GM23338 (cell line): ENCODE results near the gene LMNTD2. TPM values are rescaled to one million over a fixed set of nuclear protein-coding genes. Genes with fewer than 3 reads are reported as not detected.

ENCODE experiments used
- ATAC-seq: fragments of 200-7000 bp; cut with Tn5 transposase; 3 replicates; pipeline ENCODE4 v1.9.1; 2020
- DNase-seq: peaks from one replicate; pipeline ENCODE4 v3.0.0-alpha.2; 2015; ENCODE audit warnings: low spot score
- H2AFZ ChIP-seq: fragments of 200-600 bp; sonication (generic); 2 replicates; pipeline ENCODE4 v1.8.0; 2016; ENCODE audit warnings: antibody characterized with exemption, mild to moderate bottlenecking, moderate library complexity
- H3F3A ChIP-seq: fragments of 200-600 bp; sonication (generic); replicated peaks from 2 replicates; pipeline ENCODE4 v1.8.0; 2017; ENCODE audit warnings: antibody characterized with exemption, mixed run types, low read depth
- H3K27ac ChIP-seq: fragments of 200-600 bp; sonication (generic); 2 replicates; pipeline ENCODE4 v1.6.1; 2016; ENCODE audit warnings: low read depth
- H3K27me3 ChIP-seq: fragments of 200-600 bp; sonication (generic); 2 replicates; pipeline ENCODE4 v1.8.0; 2016; ENCODE audit warnings: mild to moderate bottlenecking, mixed run types, moderate library complexity; ENCODE audit not compliant: insufficient read depth
- H3K36me3 ChIP-seq: fragments of 200-600 bp; sonication (generic); 2 replicates; pipeline ENCODE4 v1.8.0; 2016; ENCODE audit warnings: mild to moderate bottlenecking; ENCODE audit not compliant: insufficient read depth
- H3K4me1 ChIP-seq: fragments of 200-600 bp; sonication (generic); 2 replicates; pipeline ENCODE4 v1.8.0; 2016; ENCODE audit warnings: mild to moderate bottlenecking, moderate library complexity; ENCODE audit not compliant: insufficient read depth
- H3K4me2 ChIP-seq: fragments of 200-600 bp; sonication (generic); 2 replicates; pipeline ENCODE4 v1.7.1; 2017; ENCODE audit warnings: mixed run types
- H3K4me3 ChIP-seq: fragments of 200-600 bp; sonication (generic); 2 replicates; pipeline ENCODE4 v1.6.1; 2016; ENCODE audit warnings: mixed run types
- H3K79me2 ChIP-seq: fragments of 200-600 bp; sonication (generic); replicated peaks from 2 replicates; pipeline ENCODE4 v1.8.0; 2017; ENCODE audit warnings: mild to moderate bottlenecking; ENCODE audit not compliant: insufficient read depth
- H3K9me2 ChIP-seq: fragments of 200-600 bp; sonication (generic); 2 replicates; pipeline ENCODE4 v1.8.0; 2017; ENCODE audit not compliant: insufficient read depth
- H4K20me1 ChIP-seq: fragments of 200-600 bp; sonication (generic); replicated peaks from 2 replicates; pipeline ENCODE4 v1.8.0; 2017; ENCODE audit warnings: mild to moderate bottlenecking; ENCODE audit not compliant: insufficient read depth
- H3K27ac Mint-ChIP-seq: 2 replicates; pipeline ENCODE4 v1.8.0; 2020; ENCODE audit warnings: inconsistent platforms, mild to moderate bottlenecking, moderate library complexity, mixed read lengths
- H3K27me3 Mint-ChIP-seq: 3 replicates; pipeline ENCODE4 v1.8.0; 2022; ENCODE audit warnings: low read depth, mild to moderate bottlenecking, moderate library complexity, mixed read lengths, inconsistent platforms; ENCODE audit not compliant: insufficient read depth, poor library complexity
- H3K36me3 Mint-ChIP-seq: 3 replicates; pipeline ENCODE4 v1.8.0; 2021; ENCODE audit warnings: low read depth, mild to moderate bottlenecking, inconsistent platforms, moderate library complexity, mixed read lengths
- H3K4me1 Mint-ChIP-seq: 3 replicates; pipeline ENCODE4 v1.8.0; 2020; ENCODE audit warnings: mild to moderate bottlenecking, inconsistent platforms, mixed read lengths
- H3K4me3 Mint-ChIP-seq: 3 replicates; pipeline ENCODE4 v1.8.0; 2021; ENCODE audit warnings: moderate library complexity, mild to moderate bottlenecking, inconsistent platforms, mixed read lengths
- H3K9me3 Mint-ChIP-seq: 3 replicates; pipeline ENCODE4 v1.8.0; 2020; ENCODE audit warnings: moderate library complexity, mild to moderate bottlenecking, inconsistent platforms, mixed read lengths
- CREB1 ChIP-seq: fragments of 250-450 bp; sonication (Bioruptor Pico); IDR thresholded peaks from 2 replicates; pipeline ENCODE4 v1.5.0; 2020; ENCODE audit warnings: low read depth, mild to moderate bottlenecking, moderate library complexity
- EZH2 ChIP-seq: fragments of 200-600 bp; sonication (generic); IDR thresholded peaks from one replicate; pipeline ENCODE4 v1.8.0; 2017; ENCODE audit warnings: antibody characterized with exemption, mild to moderate bottlenecking, low read depth; ENCODE audit not compliant: unreplicated experiment
- EZH2phosphoT487 ChIP-seq: fragments of 200-600 bp; sonication (generic); IDR thresholded peaks from one replicate; pipeline ENCODE4 v1.8.1; 2018; ENCODE audit warnings: antibody characterized with exemption; ENCODE audit not compliant: unreplicated experiment
- JUNB ChIP-seq: IDR thresholded peaks from one replicate; pipeline ENCODE4 v1.6.1; 2016; ENCODE audit warnings: antibody characterized with exemption; ENCODE audit not compliant: unreplicated experiment
- NANOG ChIP-seq: IDR thresholded peaks from 2 replicates; pipeline ENCODE4 v1.6.1; 2016; ENCODE audit warnings: antibody characterized with exemption, borderline replicate concordance
- POLR2AphosphoS5 ChIP-seq: IDR thresholded peaks from 2 replicates; pipeline ENCODE4 v1.6.1; 2016; ENCODE audit warnings: antibody characterized with exemption, low read depth
- ZNF114 ChIP-seq: fragments of 250-450 bp; sonication (Bioruptor Pico); IDR thresholded peaks from 2 replicates; pipeline ENCODE4 v1.5.0; 2020; ENCODE audit warnings: mild to moderate bottlenecking, moderate library complexity
- ZNF331 ChIP-seq: fragments of 250-450 bp; sonication (Bioruptor Pico); IDR thresholded peaks from 2 replicates; pipeline ENCODE4 v1.5.0; 2020; ENCODE audit warnings: low read depth, mild to moderate bottlenecking, moderate library complexity
- polyA plus RNA-seq: library from polyadenylated mRNA; unstranded; fragments of >200 nt; fragmentation: Nextera tagmentation; extraction: Ambion mirVana; gene quantifications from 2 replicates; pipeline ENCODE4 v1.2.1, GENCODE V29; 2016
- total RNA-seq: library from RNA; depleted of rRNA; stranded (reverse); fragments of >200 nt; shearing (Covaris generic); gene quantifications from 2 replicates; pipeline ENCODE4 v1.2.3, GENCODE V29; 2014
- TF ChIP-seq, protein P1 (sequence below), 2 experiments: fragments of 200-600 bp in 1 of 2; sonication (generic) in 1 of 2; conservative IDR thresholded peaks; 2 replicates each; pipeline versions ENCODE4 v1.5.1 to v1.6.1; 2016 to 2017; ENCODE audit warnings: antibody characterized with exemption in 2 of 2, low read depth in 2 of 2, mild to moderate bottlenecking in 2 of 2, moderate library complexity in 1 of 2
- TF ChIP-seq, protein P2 (sequence below): fragments of 250-450 bp; sonication (Bioruptor Pico); IDR thresholded peaks from 2 replicates; pipeline ENCODE4 v1.5.0; 2020; ENCODE audit warnings: mild to moderate bottlenecking, moderate library complexity
- TF ChIP-seq, protein P3 (sequence below): IDR thresholded peaks from 2 replicates; pipeline ENCODE4 v1.6.1; 2016; ENCODE audit warnings: antibody characterized with exemption

LMNTD2 gene
- total and polyA plus RNA-seq, 2 experiments from 2014 or later, result 1.3 to 2.1 TPM

DNA sequence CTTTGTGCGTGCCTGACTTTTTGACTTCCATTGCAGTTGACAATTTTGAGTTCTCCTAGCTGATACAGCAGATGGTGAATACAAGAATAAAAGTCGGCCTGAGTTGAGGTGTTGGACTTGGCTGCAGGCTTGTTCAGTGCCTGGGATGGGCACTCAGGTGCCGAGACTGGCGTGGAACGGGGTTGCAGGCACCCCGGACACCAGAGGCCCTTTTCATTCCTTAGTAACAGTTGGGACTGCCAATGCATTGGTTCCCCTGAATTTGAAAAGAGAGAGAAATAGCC, 17.0 kb upstream of the LMNTD2 start:
- Histone ChIP-seq H3K79me2 (peaks cover 59% of the 10 kb centered on the region), H3K27ac (no peak overlapping the region), H3K9me2 (no peaks in the 10 kb centered on the region), H3K4me2 (peak overlapping the region; percentile 99), H3K27me3 (peaks cover 22% of the 10 kb centered on the region), H3K36me3 (0 out of 2 replicates have a peak, but pooled peaks cover 5% of the 10 kb centered on the region), H3K4me3 (peak overlapping the region; percentile 96), H3K4me1 (peaks cover 10% of the 10 kb centered on the region), H3F3A (peaks cover 13% of the 10 kb centered on the region; the same call in 1 of the 2 replicates), H2AFZ (no peak overlapping the region), H4K20me1 (peaks cover 32% of the 10 kb centered on the region)
- H3K9me3 Mint-ChIP-seq, result no peaks in the 10 kb centered on the region; the same call in 2 of the 3 replicates
- H3K4me3 Mint-ChIP-seq, result peak overlapping the region; percentile 90
- no peak for TF ChIP-seq EZH2phosphoT487
- TF ChIP-seq CREB1 (CRISPR knock-in tag), result no peak
- TF ChIP-seq EZH2, result no peak
- no peak for TF ChIP-seq POLR2AphosphoS5
- no peak for TF ChIP-seq ZNF114 (CRISPR knock-in tag)
- ATAC-seq, result no peak
- 0 out of 2 replicates have a peak overlapping the region, but pooled peaks have one; percentile 56 for H3K27ac Mint-ChIP-seq
- peaks cover 12% of the 10 kb centered on the region for H3K36me3 Mint-ChIP-seq
- H3K27me3 Mint-ChIP-seq, result peaks cover 17% of the 10 kb centered on the region
- no peak for DNase-seq
- peaks cover 25% of the 10 kb centered on the region for H3K4me1 Mint-ChIP-seq

DNA sequence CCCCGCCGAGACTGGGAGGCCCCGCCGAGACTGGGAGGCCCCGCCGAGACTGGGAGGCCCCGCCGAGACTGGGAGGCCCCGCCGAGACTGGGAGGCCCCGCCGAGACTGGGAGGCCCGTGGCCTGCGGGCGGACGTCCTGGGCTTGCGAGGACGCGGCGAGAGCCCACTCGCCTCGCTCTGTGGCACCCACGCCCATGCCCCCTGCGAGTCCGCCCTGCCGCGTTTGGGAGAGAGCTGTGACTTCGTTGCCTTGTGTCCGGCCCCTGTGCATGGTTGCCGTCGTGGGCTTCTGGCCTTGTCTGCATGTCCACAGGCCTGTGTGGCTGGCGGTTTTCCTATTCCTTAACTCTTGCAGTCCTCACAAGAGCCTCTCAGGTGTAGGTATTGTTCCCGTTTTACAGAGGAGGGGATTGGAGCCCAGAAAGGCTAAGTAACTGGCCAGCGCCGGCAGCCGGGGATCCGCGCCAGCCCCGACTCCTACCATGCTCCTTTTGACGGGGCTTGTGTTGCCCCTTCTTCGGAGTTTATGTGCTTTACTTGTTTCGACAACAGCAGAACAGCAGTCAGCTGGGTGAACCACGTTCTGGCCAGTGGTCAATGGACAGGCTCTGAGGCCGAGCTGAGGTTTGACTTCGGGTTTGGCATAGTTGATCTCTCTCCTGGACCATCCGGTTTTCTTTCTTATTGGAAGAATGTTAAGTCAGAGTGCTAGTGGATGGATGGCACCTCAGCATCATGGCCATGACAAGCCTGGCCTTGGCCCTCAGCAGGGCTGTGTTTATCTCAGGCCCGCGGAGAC, 16.5 kb upstream of the LMNTD2 start:
- Histone ChIP-seq H3K27me3 (peaks cover 22% of the 10 kb centered on the region), H3K4me3 (peak overlapping the region; percentile 96), H4K20me1 (peaks cover 32% of the 10 kb centered on the region), H3K4me2 (peak overlapping the region; percentile 99), H3K9me2 (no peaks in the 10 kb centered on the region), H2AFZ (no peak overlapping the region), H3K36me3 (0 out of 2 replicates have a peak, but pooled peaks cover under 1% of the 10 kb centered on the region), H3F3A (peaks cover 13% of the 10 kb centered on the region; the same call in 1 of the 2 replicates), H3K4me1 (peaks cover 10% of the 10 kb centered on the region), H3K27ac (peak overlapping the region; percentile 78), H3K79me2 (peaks cover 53% of the 10 kb centered on the region)
- DNase-seq, result no peak
- Mint-ChIP-seq H3K4me1 (peaks cover 25% of the 10 kb centered on the region), H3K9me3 (no peaks in the 10 kb centered on the region; the same call in 2 of the 3 replicates), H3K27ac (0 out of 2 replicates have a peak overlapping the region, but pooled peaks have one; percentile 56), H3K27me3 (peaks cover 20% of the 10 kb centered on the region), H3K36me3 (peaks cover 9% of the 10 kb centered on the region), H3K4me3 (peak overlapping the region; percentile 90)
- ATAC-seq, result no peak
- TF ChIP-seq ZNF114 (CRISPR knock-in tag), result no peak
- no peak for TF ChIP-seq EZH2phosphoT487
- no peak for TF ChIP-seq NANOG
- no peak for TF ChIP-seq EZH2
- TF ChIP-seq, protein P1, sequence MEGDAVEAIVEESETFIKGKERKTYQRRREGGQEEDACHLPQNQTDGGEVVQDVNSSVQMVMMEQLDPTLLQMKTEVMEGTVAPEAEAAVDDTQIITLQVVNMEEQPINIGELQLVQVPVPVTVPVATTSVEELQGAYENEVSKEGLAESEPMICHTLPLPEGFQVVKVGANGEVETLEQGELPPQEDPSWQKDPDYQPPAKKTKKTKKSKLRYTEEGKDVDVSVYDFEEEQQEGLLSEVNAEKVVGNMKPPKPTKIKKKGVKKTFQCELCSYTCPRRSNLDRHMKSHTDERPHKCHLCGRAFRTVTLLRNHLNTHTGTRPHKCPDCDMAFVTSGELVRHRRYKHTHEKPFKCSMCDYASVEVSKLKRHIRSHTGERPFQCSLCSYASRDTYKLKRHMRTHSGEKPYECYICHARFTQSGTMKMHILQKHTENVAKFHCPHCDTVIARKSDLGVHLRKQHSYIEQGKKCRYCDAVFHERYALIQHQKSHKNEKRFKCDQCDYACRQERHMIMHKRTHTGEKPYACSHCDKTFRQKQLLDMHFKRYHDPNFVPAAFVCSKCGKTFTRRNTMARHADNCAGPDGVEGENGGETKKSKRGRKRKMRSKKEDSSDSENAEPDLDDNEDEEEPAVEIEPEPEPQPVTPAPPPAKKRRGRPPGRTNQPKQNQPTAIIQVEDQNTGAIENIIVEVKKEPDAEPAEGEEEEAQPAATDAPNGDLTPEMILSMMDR (conservative IDR thresholded peaks at IDR 0.05; ENCODE audit: low read depth in 2 of 2), result no peak
- TF ChIP-seq, protein P2, sequence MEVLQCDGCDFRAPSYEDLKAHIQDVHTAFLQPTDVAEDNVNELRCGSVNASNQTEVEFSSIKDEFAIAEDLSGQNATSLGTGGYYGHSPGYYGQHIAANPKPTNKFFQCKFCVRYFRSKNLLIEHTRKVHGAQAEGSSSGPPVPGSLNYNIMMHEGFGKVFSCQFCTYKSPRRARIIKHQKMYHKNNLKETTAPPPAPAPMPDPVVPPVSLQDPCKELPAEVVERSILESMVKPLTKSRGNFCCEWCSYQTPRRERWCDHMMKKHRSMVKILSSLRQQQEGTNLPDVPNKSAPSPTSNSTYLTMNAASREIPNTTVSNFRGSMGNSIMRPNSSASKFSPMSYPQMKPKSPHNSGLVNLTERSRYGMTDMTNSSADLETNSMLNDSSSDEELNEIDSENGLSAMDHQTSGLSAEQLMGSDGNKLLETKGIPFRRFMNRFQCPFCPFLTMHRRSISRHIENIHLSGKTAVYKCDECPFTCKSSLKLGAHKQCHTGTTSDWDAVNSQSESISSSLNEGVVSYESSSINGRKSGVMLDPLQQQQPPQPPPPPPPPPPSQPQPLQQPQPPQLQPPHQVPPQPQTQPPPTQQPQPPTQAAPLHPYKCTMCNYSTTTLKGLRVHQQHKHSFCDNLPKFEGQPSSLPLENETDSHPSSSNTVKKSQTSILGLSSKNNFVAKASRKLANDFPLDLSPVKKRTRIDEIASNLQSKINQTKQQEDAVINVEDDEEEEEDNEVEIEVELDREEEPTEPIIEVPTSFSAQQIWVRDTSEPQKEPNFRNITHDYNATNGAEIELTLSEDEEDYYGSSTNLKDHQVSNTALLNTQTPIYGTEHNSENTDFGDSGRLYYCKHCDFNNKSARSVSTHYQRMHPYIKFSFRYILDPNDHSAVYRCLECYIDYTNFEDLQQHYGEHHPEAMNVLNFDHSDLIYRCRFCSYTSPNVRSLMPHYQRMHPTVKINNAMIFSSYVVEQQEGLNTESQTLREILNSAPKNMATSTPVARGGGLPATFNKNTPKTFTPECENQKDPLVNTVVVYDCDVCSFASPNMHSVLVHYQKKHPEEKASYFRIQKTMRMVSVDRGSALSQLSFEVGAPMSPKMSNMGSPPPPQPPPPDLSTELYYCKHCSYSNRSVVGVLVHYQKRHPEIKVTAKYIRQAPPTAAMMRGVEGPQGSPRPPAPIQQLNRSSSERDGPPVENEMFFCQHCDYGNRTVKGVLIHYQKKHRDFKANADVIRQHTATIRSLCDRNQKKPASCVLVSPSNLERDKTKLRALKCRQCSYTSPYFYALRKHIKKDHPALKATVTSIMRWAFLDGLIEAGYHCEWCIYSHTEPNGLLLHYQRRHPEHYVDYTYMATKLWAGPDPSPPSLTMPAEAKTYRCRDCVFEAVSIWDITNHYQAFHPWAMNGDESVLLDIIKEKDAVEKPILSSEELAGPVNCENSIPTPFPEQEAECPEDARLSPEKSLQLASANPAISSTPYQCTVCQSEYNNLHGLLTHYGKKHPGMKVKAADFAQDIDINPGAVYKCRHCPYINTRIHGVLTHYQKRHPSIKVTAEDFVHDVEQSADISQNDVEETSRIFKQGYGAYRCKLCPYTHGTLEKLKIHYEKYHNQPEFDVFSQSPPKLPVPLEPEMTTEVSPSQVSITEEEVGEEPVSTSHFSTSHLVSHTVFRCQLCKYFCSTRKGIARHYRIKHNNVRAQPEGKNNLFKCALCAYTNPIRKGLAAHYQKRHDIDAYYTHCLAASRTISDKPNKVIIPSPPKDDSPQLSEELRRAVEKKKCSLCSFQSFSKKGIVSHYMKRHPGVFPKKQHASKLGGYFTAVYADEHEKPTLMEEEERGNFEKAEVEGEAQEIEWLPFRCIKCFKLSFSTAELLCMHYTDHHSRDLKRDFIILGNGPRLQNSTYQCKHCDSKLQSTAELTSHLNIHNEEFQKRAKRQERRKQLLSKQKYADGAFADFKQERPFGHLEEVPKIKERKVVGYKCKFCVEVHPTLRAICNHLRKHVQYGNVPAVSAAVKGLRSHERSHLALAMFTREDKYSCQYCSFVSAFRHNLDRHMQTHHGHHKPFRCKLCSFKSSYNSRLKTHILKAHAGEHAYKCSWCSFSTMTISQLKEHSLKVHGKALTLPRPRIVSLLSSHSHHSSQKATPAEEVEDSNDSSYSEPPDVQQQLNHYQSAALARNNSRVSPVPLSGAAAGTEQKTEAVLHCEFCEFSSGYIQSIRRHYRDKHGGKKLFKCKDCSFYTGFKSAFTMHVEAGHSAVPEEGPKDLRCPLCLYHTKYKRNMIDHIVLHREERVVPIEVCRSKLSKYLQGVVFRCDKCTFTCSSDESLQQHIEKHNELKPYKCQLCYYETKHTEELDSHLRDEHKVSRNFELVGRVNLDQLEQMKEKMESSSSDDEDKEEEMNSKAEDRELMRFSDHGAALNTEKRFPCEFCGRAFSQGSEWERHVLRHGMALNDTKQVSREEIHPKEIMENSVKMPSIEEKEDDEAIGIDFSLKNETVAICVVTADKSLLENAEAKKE (CRISPR knock-in tag), result no peak
- TF ChIP-seq, protein P3, sequence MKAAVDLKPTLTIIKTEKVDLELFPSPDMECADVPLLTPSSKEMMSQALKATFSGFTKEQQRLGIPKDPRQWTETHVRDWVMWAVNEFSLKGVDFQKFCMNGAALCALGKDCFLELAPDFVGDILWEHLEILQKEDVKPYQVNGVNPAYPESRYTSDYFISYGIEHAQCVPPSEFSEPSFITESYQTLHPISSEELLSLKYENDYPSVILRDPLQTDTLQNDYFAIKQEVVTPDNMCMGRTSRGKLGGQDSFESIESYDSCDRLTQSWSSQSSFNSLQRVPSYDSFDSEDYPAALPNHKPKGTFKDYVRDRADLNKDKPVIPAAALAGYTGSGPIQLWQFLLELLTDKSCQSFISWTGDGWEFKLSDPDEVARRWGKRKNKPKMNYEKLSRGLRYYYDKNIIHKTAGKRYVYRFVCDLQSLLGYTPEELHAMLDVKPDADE, result no peak
- no peak for TF ChIP-seq ZNF331 (CRISPR knock-in tag)
- no peak for TF ChIP-seq POLR2AphosphoS5
- TF ChIP-seq JUNB, result no peak
